Fibroblast of skin of abdomen (primary cell): ENCODE measurements around the gene SLC6A12.

Source experiments
- DNase-seq: peaks from one replicate; pipeline ENCODE4 v3.0.0-alpha.2; 2013

Gene SLC6A12

DNA sequence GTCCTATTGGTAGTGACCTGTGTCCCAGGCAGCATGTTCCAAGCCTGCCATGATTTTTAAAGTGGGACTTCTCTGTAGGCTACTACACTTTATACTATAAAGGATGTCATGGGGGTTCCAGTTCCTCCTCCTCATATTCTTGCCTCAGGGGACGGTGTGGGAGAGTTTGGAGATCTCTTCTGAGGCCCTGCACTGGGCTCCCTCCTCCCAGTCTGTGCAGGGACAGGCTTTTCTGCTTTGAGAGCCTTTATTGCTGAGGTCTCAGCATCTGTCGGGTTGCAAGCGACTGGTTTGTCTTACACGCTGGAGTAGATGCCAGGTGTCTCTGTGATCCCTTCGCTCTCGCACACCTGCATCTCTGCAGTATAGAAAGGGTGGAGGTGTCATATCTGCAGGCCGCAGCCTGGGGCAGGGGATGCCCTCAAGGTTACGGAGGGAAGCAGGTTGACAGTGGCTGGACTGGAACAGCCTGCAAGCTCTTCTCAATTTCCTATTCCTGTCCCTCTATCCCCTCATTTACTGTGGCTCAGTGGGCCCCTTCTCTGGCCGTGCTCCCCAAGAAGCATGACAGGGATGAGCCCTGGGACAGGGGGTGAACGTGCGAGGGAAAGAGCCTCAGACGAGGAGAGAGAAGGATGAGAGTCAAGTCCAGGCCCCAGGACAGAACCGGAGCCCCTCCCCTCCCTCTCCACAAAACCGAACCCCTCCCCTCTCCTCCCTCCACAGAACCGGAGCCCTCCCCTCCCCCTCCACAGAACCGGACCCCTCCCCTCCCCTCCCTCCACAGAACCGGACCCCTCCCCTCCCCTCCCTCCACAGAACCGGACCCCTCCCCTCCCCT, 51.3 kb downstream of the SLC6A12 start:
- no peak for DNase-seq

DNA sequence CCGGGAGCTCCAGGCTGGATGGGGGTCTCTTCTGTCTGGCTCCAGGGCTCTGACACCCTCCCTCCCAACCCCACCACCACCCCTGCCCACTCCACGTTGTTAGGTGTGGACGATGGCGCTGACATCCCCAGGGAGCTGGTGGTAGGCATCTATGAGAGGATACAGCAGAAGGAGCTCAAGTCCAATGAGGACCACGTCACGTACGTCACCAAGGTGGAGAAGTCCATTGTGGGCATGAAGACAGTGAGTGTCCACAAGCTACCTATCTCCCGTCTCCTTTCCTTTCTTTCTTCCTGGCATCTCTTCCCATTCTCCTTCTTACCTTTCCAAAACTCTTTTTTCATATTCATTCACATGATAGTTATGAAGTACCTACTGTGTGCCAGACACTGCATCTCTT, 52.1 kb downstream of the SLC6A12 start:
- no peak for DNase-seq

DNA sequence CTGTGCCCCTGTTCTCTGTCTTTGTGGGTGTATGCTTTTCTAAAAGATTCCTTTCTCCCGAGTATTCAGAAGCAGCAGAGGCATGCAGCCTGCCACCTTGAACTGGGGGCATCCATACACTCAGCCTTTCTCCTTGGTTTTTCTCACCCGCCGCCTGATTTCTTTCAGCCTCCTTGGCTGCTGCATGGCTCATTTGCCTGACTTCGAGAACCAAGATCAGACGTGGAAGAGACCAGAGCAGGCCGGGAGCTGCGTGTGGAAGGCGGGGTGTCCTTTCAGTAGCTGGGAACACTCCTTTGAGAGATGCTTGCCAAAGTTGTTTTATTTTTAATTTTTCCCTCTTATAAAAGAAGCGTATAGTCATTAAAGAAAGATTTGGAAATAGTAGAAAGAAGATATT, 53.1 kb downstream of the SLC6A12 start:
- no peak for DNase-seq

DNA sequence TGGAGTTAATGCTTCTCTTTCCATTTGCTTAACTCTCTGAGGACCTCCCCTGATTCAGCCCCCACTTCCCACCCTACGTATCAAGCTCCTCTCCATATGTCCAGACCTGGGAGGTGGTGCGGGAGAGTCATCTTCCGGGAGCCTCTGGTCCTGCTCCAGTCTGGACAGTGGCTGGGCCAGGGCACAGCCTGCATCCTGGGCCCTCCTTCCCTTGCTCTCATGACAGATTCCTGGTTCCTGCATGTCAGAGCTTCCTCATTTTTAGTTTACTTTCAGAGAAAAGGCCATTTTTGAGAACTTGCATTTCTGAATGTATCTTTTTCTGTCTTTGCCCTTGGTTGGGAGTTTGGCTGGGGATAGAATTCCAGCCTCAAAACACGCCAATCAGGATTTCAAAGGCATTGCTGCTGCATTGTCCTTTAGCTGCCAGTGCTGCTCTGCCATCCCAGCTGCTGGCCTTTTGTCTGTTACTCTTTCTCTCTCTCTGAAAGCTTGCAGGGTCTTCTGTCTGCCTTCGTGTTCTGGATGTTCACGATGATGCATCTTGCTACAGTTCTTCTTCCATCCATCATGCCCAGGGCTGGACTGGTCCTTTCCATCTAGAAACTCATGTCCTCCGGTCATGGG, 54.7 kb downstream of the SLC6A12 start:
- no peak for DNase-seq

DNA sequence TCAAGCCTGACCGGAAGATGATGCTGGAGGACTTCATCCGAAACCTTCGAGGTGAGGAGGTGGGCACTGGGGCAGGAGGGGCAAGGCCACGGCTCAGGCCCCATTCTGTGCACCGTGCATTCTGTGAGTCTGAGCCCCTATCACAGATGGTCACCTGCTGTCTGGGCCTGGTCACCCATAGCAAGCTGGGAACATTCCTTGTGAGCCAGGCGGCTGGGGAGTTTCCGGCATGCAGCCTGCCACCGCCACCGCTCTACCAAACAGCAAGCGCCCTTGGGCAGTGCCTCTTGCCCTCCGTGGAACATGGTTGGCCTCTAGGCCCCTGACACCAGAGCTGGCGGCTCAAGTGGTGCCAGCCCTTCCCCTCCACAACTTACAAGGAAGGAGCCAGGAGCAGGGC, 56.3 kb downstream of the SLC6A12 start:
- DNase-seq: no peak

GRCh38 chr12:156945-157344, 57.0 kb downstream of the SLC6A12 start:
- DNase-seq: no peak

DNA sequence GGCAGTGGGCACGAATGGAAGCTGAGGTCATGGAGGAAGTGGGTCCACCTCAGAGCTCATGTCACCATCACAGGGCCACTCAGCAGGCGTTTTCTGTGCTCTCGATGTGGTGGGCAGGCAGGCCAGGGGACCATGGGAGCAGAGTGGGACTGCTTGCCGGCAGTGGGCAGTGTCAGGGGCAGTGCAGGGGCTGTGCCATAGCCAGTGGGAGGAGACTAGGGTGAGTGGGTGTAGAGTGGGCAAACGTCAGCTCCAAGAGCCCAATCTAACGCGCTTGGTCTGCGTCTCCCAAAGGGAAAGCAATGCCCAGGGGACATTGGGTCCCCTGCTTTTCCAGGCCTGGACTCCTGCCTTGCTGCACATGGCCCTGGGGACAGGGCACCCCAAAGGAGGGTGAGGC, 58.3 kb downstream of the SLC6A12 start:
- DNase-seq: no peak

GRCh38 chr12:155006-155405, 59.0 kb downstream of the SLC6A12 start:
- DNase-seq: no peak

DNA sequence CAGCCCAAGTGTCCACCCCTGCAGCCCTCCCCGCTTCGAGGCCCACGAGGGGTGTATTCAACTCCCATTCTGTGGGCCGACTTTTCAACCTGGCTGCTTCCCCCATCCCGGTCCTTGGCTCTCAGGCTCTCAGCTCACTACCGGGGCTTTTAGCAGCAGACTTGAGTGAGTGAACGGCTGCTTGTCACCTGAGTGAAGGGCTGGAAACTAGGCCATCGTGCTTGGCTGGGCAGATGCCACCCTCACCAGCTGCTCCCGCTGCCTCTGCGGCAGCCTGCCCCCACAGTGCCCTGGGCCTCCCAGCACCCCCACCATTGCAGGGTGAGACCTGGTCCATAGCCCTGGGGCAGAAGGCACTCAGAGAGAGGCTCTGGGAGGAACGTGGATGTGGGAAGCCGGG, 59.9 kb downstream of the SLC6A12 start:
- no peak for DNase-seq

DNA sequence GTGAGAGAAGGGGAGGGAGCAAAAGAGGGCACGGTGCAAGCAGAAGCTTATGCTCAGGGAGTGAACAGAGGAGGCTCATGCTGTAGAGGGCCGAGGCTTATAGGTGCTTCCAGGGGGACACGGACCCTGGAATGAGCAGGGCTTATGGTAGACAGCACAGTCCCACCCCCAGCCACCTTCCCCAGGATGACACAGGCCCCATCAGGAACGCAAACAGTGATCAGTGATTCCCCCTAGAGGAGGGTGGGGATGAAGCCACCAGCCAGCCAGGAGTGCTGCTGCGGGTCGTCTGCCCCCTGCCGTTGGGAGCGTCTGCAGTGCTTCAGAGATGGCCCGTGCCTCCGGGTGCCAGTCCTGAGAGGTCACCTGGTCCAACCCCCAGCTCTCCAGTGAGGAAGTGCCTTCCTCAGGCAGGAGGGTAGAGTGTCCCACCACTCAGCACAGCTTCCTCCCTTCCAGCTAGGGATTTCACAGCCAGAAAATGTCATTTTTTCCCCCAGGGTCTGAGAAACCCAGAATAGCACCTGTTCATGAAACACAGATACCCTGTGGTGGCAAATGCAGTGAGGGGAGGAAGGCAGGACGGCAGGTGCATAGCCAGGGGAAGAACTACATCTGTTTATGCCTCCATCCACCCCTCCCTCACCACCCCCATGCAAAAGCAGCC, 60.7 kb downstream of the SLC6A12 start:
- DNase-seq: peak; percentile 43

DNA sequence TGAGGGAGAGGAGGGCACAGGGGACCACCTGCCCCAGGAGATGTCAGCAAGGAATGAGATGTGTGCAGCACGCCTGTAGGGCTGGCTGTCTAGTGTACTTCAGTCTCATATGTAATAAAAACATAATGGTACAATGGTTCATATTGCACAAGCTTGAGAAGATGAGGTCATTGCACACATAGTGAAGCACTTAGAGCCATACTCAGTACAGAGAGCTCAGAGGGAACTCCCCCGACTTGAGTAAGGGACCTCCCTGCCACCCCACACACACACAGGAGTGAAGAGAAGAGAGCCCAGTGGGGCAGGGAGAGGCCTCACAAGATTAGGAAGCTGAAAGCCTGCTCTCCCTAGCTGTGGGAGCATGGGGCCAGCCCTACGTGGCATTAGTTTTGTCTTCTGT, 61.5 kb downstream of the SLC6A12 start:
- no peak for DNase-seq

DNA sequence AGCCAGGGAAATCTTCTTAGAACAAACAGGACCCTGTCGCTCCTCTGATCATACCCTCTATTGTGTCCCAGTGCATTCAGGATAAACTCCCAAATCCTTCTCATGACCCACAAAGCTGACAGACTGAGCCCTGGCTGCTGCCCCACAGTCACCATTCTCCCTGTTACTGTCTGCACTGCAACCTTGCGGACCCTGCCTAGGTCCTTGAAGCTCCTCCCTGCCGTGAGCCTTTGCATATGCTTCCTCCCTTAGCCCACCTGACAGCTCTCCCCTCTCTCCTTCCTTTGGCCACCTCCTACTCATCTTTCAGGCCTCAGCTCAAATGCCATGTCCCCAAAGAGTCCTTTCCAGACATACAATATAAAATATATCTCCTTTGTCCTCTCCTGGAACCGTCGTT, 62.4 kb downstream of the SLC6A12 start:
- no peak for DNase-seq

- DNase-seq: no peak
These were observed 65.1 kb downstream of the SLC6A12 start for GRCh38 chr12:148676-149416.

DNA sequence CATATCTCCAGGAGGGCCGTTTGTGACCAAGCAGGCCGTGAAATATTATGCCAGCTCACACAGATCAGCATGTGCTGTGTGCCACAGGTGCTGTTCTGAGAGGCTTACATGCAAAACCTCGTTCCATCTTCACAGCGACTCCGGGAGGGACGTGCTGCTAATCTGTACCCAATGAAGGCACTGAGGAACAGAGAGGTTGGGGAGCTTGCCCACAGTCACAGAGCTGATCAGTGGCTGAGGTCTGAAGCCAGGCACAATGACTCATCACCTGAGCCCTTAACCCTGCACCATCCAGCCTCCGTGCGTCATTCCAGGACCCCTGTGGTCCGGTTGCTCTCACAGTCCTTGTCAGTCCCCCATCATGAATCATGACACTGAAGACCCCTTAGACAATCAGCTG, 66.7 kb downstream of the SLC6A12 start:
- DNase-seq: no peak

GRCh38 chr12:145369-145960, 68.5 kb downstream of the SLC6A12 start:
- no peak for DNase-seq

GRCh38 chr12:144650-145284, 69.2 kb downstream of the SLC6A12 start:
- no peak for DNase-seq

DNA sequence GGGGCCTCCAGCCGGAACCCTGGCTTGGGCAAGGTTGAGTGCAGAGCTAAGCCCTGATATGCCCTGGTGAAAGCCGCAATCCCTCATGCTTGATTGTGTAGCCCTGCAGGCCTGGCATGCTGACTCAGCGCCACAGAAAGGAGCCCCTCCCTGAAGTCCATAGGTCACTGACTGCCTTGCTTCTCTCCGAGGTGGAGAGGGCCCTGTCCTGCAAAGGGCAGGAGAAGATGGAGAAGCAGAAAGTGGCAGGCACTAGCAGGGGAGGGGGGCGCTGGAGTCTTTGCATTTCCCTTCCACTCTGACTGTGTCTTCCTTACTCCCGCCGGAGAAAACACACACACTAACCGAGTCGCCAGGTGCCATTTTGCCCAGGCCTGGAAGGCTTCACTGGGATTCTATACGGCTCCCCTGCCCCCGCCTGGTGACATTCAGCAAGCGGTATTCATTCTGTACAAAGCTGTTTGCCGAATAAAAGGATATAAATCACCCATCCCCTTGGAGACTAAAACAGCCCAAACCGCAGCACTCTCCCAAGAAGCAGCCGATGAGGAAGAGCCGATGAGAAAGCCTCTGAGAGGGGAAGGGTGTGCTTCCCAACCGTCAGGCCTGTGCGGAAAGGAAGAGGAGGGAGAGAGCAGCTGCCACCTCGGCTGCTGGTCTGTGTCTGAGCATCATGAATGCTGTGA, 69.8 kb downstream of the SLC6A12 start:
- DNase-seq: peak; percentile 82

GRCh38 chr12:140162-140561, 73.8 kb downstream of the SLC6A12 start:
- DNase-seq: no peak
